GM18502 (cell line): ENCODE measurements around the gene CLDN19.
"Not testable (repeated sequence)": the region's sequence is repeated elsewhere in the genome, so short reads cannot be mapped to it uniquely, and the experiment has no call there.

Source experiments
- ATAC-seq: cut with Tn5 transposase; IDR thresholded peaks from one replicate; pipeline ENCODE4 v1.9.1; 2021; ENCODE audit warnings: mild to moderate bottlenecking; ENCODE audit not compliant: unreplicated experiment, poor library complexity

CLDN19 gene

GRCh38 chr1:42720868-42721267 is 19.2 kb downstream of the CLDN19 start:
- no peak for ATAC-seq

- ATAC-seq, result not testable (repeated sequence)
These were observed 25.6 kb downstream of the CLDN19 start for GRCh38 chr1:42714441-42714840.

- ATAC-seq, result no peak
These were observed 26.7 kb downstream of the CLDN19 start for GRCh38 chr1:42713293-42713692.

GRCh38 chr1:42712808-42713207 is 27.2 kb downstream of the CLDN19 start:
- not testable (repeated sequence) for ATAC-seq

- no peak for ATAC-seq
These were observed 36.1 kb downstream of the CLDN19 start for GRCh38 chr1:42703888-42704464.

GRCh38 chr1:42700006-42700405 is 40.0 kb downstream of the CLDN19 start:
- ATAC-seq, result no peak

GRCh38 chr1:42698081-42698813 is 41.8 kb downstream of the CLDN19 start:
- no peak for ATAC-seq

GRCh38 chr1:42692911-42693310 is 47.1 kb downstream of the CLDN19 start:
- ATAC-seq, result no peak

- ATAC-seq, result no peak
These were observed 47.6 kb downstream of the CLDN19 start for GRCh38 chr1:42692461-42692860.

GRCh38 chr1:42691157-42691498 is 48.9 kb downstream of the CLDN19 start:
- no peak for ATAC-seq

- ATAC-seq, result no peak
These were observed 49.4 kb downstream of the CLDN19 start for GRCh38 chr1:42690477-42691156.

- no peak for ATAC-seq
These were observed 50.1 kb downstream of the CLDN19 start for GRCh38 chr1:42689912-42690311.

GRCh38 chr1:42686418-42686817 is 53.6 kb downstream of the CLDN19 start:
- no peak for ATAC-seq

- no peak for ATAC-seq
These were observed 55.9 kb downstream of the CLDN19 start for GRCh38 chr1:42684139-42684538.
